Femur (tissue), 1 donor: Measurements from ENCODE around the gene OR6S1.
"Not testable (repeated sequence)": the region's sequence is repeated elsewhere in the genome, so short reads cannot be mapped to it uniquely, and the experiment has no call there.

Experiments used
- DNase-seq: peaks from one replicate; pipeline ENCODE4 v3.0.0-alpha.2; 2017

Gene OR6S1

DNA sequence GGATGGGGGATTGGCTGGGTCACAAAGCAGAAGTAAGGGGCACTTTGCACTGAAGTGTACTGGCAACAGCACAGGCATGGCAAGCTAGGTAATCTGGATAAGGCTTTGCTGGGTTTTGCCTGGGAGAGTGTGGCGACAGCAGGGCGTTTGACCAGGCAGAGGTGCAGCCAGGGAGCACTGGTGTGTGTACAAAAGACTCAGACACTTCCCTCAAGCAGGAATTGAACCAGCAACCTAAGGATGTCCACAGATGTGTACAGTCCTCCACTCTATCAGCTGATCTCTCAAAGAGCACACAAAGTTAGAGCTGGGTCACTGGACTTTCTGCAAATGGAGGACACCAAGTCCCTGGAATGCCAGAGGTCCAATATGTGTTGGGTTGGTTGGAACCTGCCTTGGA lies 27.5 kb upstream of the OR6S1 start:
- DNase-seq = no peak

DNA sequence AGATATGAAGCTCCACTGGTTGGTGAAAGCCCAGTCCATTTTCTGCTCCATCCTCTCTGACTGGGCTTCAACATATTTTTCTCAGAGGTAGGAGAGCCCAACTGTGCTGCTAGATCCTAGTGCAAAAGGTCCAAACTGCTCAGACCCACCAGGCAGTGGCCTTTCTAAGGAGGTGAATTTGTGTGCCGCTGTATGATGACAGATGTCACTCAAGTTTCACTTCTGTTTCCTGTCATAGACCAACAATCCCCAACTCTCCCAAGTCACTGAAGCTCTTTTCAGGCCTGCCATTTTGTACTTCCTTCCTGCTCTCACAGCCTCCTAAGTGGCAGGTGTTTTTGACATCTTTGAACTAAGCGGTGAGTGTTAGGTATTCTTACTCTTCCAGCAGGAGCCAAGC lies 26.5 kb upstream of the OR6S1 start:
- no peak for DNase-seq

DNA sequence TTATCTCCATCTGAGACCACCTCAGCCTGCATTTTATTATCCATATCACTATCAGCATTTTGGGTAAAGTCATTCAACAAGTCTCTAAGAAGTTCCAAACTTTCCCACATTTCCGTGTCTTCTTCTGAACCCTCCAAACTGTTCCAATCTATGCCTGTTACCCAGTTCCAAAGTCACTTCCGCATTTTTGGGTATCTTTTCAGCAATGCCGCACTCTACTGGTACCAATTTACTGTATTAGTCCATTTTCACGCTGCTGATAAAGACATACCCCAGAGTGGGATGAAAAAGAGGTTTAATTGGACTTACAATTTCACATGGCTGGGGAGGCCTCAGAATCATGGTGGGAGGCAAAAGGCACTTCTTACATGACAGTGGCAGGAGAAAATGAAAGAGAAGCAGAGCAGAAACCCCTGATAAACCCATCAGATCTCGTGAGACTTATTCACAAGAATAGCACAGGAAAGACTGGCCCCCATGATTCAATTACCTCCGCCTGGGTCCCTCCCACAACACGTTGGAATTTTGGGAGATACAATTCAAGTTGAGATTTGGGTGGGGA lies 25.0 kb upstream of the OR6S1 start:
- DNase-seq = not testable (repeated sequence)

DNA sequence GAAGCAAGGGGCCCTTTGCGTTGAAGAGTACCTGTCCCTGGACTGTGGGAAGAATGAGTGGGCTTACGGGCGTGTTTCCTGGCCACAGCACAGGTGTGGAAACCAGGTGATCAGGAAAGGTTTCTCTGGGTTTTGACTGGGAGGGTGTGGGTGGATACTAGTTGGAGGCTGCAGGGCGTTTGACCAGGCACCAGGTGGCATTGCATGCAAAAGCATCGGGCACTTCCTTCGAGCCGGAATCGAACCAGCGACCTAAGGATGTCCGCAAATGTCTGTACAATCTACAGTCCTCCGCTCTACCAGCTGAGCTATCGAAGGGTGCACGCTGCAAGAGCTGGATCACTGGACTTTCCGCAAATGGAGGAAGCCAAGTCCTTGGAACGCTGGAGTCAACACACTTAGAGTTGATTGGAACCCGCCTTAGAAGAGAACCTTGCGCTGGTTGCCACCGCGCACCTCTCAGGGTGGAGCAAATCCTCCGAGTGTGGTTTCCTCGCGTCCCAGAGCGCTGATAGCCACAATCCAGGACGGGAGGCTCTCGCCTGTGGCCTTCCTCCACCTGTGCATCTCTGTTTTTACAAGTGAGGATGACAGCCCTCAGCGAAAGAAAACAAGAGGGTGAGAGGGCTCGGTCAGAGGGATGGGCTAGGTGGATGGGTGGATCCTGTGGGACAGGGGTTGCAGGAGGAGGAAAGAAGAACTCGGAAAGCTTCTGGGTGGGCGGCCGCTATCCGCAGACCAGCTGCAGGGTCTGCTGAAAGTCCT lies 21.7 kb upstream of the OR6S1 start:
- peak; percentile 60 for DNase-seq

DNA sequence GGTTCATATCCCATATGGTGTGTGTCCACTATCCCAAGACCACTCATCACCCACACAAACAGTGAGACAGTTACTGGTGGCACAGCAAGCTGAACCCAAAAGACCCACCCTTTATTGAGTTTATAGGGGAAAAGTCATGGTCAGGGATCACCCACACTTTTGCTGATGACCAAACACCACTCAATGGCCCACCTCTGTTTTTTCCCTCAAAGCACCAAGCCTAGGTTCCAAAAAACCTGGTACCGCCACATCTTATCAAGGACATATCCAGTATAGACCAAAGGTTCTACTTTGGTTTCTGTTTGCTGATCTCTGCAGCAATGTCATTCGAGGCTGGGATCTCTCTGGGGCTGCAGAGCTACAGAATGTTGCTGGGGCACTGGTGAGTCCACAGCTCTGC lies 19.7 kb upstream of the OR6S1 start:
- no peak for DNase-seq

DNA sequence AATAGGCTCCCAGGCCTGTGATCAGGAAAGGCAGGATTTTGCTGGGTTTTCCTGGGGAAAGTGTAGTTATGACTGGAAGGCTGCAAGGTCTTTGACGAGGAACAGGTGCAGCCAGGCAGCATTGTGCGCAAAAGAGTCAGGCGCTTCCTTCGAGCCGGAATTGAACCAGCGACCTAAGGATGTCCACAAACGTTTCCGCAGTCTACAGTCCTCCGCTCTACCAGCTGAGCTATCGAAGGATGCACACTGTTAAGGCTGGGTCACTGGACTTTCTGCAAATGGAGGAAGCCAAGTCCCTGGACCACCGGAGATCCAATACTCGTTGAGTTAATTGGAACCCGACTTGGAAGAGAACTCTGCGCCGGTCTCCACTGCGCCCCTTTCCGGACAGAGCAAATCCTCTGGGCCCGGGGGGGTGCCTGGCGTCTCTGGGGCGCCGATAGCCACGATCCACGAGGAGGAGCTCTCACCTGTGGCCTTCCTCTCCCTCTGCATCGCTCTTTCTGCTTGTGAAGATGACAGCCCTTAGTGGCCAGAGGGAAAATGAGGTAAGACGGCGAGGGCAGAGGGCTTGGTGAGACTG lies 18.4 kb upstream of the OR6S1 start:
- DNase-seq = no peak

DNA sequence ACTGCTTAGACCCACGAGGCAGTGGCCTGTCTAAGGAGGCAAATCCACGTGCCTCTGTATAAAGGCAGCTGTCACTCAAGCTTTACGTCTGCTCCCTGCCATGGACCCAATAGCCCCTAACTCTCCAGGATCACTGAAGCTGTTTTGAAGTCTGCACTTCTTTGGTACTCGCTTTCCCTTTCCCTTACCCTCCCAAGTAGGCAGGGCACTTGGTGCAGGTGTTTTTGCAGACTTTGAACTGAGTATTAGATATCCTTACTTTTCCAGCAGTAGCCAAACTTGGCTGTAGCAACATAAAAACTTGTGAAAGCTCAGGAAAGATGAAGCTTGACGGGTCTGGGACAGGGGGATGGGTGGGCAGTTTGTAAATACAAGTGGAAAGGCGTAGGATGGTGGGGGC lies 17.8 kb upstream of the OR6S1 start:
- DNase-seq = no peak

DNA sequence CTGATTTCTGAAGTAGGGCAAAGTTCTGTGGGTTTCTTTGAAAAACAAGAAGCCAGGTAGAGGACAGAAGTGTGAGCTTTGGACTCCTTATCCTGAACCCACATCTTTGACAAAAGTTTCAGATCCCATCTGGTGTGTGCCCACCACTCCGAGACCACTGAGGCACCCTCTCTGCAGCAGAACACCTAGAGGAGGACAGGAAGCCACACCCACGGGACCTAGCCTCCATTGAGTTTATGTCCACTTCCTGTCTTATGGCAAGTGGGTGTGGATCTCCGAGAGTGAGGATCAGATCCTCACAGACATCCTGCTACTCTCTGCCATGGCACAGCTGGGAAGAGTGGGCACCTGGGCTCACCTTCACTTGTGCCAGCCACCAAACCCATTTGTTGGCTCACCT lies 16.8 kb upstream of the OR6S1 start:
- DNase-seq = no peak

DNA sequence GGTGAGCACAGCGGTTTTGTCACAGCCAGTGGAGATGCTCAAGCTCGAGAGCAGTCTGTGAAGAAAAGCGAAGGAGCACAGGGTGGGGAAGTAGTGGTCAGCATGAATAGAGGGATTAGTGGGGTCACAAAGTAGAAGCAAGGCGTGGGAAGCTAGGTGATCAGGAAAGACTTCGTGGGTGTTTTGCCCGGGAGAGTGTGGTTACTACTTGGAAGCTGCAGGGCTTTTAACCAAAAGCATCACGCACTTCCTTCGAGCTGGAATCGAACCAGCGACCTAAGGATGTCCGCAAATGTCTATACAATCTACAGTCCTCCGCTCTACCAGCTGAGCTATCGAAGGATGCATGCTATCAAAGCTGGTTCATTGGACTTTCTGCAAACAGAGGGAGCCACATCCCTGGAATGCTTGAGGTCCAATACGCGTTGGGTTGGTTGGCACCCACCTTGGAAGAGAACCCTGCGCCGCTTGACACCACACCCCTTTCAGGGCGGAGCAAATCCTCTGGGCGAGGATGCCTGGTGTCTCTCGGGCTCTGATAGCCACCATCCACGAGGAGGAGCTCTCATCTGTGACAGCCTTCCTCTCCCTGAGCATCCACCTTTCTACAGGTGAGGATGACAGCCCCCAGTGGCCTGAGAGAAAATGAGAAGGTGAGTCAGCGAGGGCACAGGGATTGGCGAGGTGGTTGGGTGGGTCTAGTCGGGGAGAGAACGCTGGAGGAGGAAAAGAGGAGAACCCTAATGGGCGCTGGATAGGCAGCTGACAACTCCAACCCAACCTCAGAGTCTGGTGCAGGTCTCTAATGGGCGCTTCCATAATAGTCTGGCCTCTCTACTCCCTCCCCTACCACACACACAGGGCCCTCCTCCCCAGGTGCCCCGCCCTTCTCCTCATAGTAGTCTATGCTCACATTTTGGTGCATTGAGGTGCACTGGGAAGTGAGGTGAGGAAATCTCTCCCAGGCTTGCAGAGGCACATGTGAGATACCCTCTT lies 16.0 kb upstream of the OR6S1 start:
- no peak for DNase-seq

DNA sequence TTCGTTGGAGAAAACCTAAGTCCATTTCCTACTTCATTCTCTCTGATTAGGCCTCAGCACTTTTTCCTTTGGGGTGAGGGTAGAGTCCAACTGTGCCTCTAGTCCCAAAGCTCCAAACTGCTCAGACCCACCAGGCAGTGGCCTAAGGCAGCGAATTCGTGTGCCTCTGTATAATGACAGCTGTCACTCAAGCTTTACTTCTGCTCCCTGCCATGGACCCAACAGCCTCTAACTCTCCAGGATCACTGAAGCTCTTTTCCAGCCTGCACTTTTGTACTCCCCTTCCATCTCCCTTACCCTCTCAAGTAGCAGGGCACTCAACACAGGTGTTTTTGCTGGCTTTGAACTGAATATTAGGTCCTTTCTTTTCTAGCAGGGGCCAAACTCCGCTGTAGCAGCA lies 14.8 kb upstream of the OR6S1 start:
- DNase-seq = no peak

DNA sequence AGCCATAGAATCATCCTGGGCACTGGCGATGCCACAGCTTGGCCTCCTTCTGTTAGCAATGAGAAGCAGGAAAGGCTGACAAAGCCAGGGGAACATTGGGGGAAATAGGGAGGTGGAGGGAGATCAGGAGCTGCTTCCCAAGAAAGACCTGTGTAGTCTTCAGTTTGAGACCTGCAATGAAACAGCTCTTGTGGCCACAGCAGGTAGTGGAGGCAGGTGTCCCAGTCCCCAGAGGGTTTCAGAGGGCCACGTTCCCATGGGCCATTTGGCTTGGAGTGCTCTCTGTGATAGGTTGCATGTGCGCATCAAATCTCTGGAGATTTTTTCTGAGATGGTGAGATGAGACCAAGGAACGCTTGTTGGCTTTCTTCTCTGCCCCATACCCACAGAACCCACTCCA lies 14.4 kb upstream of the OR6S1 start:
- no peak for DNase-seq

DNA sequence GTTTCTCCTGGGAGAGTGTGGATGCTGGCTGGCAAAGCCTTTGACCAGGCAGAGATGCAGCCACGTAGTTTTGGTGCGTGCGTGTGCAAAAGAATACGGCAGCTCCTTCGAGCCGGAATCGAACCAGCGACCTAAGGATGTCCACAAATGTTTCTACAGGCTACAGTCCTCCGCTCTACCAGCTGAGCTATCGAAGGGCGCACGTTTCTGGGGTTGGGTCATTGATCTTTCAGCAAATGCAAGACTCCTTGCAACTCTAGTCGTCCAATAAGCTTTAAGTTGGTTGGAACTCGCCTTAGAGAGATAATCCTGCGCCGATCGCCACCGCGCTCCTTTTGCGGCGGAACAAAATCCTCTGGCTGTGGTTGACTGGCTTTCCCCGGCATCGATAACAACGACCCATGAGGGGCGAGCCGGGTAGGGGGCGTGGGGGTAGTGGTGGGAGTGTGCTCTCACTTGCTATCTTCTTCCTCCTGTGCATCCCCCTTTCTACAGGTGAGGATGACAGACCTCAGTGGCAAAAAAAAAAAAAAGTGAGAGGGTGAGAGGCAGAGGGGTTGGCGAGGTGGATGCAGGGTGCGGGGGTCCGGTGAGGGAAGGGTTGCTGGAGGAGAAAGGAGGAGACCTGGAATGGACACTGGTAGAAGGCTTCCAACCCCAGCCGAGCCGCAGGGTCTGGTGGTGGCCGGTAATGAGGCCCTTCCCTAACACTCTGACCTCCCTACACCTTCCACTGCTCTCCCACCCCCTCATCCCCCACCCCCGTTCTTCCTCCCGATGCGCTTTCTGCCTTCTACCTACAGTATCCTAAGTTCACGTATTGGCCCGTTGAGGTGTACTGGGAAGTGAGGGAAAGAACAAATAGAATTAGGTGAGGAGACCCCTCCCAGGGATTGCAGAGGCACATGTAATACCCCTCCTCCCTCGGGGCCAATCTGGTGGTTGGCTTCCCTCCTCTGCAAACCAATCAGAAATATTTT lies 11.8 kb upstream of the OR6S1 start:
- DNase-seq = no peak

DNA sequence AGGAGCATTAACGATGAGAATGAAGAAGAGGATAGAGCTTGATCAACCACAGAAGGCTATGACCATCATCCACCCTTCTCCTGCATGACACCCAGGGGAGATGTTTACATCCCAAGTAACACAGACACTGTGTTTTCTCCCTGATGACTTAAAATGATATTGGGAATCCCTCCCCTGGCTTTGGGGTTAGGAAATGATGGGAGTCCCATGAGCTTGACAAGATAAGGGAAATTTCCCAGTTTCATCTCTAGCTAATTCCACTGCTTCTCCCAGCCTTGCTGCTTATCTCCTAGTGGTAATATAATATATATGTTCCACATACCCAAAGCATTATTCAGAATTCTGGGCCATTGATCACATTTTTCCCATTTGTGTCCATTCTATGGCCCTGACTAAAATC lies 4.0 kb upstream of the OR6S1 start:
- DNase-seq = no peak

DNA sequence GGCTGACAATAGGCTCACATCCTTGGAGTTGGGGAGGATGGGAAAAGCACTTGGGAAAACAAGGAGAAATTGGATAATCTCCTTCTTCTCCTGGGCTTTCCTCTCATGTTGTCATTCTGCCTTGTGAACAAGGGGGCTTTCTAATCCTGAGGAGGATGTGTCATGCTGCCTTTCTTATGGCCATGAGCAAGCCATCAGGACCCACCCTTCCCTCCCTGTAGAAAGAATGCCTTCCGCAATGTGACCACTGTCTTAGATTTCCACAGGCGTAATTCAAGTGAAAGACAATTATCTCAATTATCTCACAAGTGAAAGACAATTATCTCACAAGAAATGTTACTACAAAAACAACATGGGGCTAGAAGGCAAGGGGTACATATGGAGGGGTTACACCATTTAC lies 3.0 kb upstream of the OR6S1 start:
- DNase-seq = no peak

DNA sequence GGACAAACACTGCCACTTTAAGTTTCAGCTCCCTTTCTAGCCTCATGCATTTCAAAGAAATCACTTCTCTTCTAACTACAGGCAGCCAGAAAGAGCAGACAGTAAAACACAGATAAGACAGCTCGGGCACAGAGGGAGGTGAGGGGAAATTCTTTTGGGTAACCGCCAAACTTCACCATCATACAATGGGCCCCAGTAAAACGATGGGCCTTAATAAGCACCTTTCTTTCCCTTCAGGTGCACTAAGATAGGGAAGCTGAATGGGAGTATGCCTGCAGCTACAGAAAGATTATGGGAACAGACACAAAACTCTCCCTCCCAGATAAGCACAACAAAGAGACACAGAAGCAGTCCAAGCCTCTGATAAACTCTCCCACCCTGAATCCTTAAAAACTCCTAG lies 1.3 kb upstream of the OR6S1 start:
- not testable (repeated sequence) for DNase-seq

DNA sequence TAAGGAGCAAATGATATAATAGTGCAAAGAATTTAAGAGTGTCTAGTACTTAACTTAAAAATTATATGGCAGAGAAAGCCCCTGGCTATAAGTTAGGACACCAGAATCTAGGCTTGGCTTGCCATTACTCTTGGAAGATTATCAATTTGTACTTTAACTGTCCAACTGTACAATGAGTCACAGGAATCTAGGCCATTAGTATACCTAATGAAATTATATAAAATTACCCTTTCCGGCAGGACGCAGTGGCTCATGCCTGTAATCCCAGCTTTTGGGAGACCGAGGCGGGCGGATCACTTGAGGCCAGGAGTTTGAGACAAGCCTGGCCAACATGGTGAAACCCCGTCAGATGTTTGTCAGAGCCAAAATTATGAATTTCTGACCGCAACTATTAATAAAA lies 691 bp upstream of the OR6S1 start:
- DNase-seq = no peak

DNA sequence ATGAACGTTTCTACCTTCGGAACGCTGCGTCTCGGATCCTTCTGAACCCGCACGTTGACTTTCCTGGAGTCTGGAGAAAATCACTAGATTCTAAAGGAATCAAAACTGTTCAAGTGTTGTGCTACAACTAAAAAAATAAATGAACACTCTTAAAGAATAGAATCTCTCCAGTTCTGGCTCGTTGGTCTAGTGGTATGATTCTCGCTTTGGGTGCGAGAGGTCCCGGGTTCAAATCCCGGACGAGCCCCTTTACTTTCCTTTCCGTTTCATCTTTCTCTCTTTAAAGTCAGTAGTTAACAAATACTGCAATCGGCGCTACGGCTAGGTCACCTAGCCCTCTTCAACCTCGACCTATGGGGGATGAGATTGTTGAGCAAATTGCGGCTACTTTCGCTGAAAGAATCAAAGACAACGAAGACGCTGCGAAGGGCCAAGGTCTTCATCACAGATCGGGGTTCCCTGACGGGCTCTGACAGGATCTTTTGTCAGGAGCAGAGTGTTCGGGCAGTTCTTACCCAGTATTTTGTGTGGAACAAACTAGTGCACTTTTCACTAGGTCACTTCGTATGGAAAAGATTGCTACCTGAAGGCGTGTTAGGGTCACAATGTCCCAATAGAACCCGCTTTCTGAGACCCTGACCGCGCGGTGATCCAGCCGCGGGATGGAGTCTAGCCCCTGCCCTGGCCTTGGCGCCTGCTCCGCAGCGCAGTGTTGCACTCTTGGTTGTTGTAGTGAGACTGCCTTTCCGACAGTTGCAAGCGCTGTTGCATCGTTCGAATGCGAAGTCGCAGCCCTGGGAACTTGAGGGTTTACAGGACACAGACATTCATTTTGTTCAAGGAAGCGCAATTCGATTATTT lies 8.4 kb downstream of the OR6S1 start:
- DNase-seq = peak; percentile 67

DNA sequence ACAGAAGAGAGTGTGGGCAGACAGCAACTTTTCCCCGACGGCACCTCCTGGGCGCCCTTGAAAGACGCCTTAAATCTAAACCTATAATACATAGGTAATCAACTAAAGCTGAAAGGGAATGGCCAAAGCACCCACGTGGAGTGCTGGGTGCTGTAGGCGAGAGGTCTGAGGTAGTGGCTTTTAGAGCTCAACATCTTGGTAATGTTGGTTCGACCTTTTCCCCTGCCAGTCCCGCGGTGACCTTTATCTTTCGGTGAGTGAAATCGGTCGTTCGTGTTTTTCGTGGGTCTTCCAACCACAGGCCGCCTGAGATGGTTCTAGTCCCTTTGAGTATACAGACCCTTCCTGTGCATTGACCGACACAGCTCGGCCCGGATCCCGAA lies 9.1 kb downstream of the OR6S1 start:
- no peak for DNase-seq

DNA sequence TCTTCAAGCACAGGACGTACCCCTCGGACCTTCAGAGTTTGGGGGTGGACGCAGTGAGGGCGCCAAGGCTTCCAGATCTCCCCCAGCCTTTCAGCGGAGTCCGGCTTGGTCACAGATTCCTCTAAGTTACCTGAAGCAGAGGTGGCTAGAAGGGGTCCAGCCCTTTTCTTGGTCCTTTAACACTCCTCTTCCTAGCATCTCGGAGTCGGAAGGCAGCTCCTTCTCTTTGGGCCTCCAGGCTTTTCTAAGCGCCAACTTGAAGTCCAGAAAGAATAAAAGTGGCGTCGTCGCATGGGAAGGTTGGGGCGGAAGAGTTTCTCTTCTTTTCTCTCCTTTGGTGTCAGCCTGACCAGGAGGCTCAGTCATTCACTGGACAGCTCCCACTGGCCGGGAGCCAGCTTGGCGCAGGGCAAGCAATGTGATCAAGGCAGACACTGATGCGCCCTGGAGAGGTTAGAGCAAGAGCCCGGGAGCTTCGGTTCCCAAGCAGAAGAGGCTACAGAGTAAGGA lies 9.6 kb downstream of the OR6S1 start:
- peak; percentile 78 for DNase-seq

DNA sequence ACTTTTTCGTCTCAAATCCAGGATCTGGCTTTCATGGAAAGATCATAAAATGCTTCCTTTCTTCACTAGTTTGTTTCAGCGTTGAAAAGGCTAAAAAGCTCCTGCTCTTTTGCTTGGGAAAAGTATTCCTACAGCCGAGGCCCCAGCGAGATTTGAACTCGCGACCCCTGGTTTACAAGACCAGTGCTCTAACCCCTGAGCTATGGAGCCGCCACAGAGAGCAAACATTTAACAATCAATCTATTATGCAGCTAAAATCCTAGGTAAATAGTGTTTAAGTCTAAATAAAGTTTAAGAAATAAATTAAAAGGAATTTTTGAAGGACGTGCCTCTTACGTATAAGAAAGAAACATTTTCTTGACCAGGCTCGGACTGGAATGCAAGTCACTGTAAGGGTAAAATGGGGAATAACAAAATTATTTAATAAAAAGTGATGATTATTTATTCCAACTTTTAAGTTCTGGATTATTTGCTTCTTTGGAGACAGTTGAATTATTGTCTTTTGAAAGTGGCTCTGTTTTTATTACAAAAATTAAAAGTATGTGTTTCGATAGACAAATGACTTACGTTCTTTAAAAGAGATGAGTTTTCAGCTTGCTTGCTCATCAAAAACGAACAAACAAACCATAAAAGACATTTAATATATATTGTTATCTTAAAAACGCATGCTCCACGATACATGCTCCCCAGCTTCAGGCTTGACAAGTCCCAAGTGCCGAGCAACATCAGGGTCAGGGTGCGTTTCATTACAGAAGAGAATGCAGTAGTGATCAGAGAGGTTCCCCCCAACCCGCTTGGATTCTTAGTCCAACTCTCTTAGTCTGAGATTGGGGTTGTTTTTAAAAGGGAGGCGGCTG lies 10.2 kb downstream of the OR6S1 start:
- peak; percentile 55 for DNase-seq
